ENCODE measurements around the gene FBLIM1.

The FBLIM1 gene, protein sequence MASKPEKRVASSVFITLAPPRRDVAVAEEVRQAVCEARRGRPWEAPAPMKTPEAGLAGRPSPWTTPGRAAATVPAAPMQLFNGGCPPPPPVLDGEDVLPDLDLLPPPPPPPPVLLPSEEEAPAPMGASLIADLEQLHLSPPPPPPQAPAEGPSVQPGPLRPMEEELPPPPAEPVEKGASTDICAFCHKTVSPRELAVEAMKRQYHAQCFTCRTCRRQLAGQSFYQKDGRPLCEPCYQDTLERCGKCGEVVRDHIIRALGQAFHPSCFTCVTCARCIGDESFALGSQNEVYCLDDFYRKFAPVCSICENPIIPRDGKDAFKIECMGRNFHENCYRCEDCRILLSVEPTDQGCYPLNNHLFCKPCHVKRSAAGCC

DNA sequence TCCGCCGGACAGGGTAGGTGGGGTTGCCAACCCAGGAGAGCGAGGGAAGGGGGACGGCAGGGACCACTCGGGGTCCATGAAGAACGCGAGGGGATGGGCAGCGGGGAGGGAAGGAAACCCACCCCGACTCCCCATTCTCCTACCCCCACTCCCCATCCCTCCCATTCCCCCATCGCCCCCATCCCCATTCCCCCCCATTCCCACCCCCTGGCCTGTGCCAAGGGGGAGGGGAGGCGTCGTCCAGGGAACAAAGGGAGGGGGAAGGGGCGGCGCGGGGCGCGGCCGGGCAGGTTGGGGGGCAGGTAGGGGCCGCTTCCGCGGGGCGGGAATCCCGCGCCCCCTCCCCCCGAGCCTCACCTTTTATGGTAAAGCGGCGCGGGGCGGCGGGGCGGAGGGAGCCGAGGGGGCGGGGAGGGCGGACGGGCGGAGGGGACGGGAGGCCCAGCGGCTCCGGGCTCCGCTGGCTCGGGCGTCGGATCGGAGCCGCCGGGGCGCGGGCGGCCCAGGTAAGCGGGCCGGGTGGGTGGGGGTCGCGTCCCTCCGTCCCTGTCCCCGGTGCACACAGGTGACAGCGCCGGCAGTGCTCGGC, at the start of gene FBLIM1:
FBLIM1 (plus strand) TSS at position 453 of the 589 bp plus-strand sequence. CDS start 6,189 bp downstream, outside the sequence.
- no peak for FAIRE-seq

- no peak for FAIRE-seq
Observed at GRCh38 chr1:15709226-15709625, 49.4 kb upstream of the FBLIM1 start.

- FAIRE-seq: no peak
Observed at GRCh38 chr1:15712168-15712567, 46.4 kb upstream of the FBLIM1 start.

- no peak for FAIRE-seq
Observed at GRCh38 chr1:15714406-15715136, 44.0 kb upstream of the FBLIM1 start.

- no peak for FAIRE-seq
Observed at GRCh38 chr1:15717418-15718125, 41.0 kb upstream of the FBLIM1 start.

DNA sequence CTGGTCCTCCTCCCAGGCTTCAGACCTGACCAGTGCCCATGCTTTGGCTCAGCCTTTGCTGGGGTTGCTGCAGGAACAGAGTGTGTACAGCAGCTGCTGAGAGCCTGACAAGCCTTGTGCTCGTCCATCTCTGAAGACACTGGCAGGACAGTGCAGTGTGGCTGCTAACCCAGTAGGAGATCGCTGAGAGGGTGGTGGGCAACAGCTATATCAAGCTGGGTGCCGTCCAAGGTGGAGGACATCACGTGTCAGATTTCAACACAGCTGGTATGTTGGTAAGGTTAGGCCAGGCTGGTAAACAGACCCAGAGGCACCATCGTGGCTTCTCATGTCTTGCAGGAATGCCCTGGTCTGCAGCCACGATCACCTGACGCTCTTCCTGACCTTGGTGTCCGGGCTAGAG, 40.4 kb upstream of the FBLIM1 start:
- no peak for FAIRE-seq

DNA sequence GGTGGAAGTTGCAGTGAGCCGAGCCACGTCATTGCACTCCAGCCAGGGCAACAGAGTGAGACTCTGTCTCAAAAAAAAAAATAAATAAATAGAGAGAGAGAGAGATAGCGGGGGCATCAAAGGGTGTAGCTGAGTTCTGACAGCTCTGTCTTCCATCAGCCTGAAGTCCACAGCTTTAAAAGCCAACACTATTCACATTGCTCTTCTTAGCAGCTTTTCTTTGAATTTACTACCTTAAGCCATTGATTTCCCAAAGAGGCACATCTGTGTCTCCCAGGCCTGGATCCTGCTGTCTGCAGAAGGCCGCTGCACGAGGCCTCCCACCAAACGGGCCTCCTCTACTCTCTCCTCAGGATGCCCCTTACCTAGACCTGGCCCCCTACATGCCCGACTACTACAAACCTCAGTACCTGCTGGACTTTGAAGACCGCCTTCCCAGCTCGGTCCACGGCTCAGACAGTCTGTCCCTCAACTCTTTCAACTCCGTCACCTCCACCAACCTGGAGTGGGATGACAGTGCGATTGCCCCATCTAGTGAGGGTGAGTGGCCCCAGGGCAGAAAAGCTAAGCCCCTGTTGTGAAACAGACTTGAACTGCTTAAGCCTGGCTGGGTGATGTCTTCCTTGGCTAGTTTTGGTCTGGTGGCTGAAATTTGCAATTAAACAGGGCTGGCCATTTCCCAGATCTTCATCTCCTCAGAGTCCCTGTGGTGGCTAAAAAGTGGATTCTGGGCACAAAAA, 39.0 kb upstream of the FBLIM1 start:
- FAIRE-seq: no peak

GRCh38 chr1:15720861-15721260, 37.7 kb upstream of the FBLIM1 start:
- no peak for FAIRE-seq

GRCh38 chr1:15722411-15722810, 36.2 kb upstream of the FBLIM1 start:
- no peak for FAIRE-seq

DNA sequence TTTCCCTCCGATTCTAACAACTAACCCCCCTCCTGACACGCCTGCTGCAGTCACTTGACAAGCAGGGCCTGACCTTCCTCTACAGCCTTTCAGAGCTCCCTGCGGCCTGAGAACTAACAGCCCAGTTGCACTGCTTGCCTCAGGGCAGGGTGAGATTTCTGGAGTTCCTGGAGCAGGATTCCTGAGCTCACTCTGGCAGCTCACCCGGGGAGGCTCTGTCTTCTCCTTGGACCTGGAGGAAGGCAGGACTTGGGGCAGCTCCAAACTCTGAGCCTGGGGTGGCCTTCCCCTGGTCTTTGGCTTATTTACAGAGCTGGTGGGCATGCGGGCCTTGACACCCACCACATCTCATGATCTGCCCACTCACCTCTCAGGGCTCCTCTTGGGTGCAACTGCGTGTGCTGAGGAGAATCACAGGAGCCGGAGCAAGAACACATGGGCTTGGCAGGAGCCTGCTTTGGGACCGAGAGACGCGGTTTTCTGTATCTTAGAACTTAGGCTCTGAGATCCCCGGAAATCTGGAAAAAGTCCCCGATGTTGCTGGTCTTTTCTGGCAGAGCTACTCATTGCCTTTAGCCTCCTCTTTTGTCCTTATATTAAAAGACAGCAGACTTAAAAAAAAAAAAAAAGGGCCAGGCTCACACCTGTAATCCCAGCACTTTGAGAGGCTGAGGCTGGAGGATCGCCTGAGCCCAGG, 35.6 kb upstream of the FBLIM1 start:
- FAIRE-seq: no peak

DNA sequence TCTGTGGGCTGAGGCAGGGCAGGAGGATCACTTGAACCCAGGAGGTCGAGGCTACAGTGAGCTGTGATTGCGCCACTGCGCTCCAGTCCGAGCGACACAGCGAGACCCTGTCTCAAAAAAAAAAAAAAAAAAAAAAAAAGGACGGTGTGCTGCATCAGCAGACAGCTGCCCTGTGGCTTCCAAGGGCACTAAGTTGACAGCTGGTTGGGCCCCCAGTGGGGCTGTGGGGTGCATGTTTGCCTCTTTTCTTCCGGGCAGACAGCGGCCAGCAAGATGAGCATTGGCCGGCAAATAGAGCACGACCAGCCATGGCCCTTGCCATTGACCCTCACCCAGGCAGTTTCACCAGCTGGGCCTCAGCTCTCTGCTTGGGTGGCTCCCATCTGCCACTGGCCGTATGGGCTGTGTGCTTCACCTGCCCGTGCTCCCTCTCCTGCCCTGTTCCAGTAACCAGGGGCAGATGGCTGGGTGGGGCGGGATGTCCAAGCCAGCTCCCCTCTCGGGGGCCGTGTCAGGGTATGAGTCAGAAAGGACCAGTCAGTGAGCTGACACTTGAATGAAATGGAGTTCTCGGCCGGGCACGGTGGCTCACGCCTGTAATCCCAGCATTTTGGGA, 34.9 kb upstream of the FBLIM1 start:
- no peak for FAIRE-seq

DNA sequence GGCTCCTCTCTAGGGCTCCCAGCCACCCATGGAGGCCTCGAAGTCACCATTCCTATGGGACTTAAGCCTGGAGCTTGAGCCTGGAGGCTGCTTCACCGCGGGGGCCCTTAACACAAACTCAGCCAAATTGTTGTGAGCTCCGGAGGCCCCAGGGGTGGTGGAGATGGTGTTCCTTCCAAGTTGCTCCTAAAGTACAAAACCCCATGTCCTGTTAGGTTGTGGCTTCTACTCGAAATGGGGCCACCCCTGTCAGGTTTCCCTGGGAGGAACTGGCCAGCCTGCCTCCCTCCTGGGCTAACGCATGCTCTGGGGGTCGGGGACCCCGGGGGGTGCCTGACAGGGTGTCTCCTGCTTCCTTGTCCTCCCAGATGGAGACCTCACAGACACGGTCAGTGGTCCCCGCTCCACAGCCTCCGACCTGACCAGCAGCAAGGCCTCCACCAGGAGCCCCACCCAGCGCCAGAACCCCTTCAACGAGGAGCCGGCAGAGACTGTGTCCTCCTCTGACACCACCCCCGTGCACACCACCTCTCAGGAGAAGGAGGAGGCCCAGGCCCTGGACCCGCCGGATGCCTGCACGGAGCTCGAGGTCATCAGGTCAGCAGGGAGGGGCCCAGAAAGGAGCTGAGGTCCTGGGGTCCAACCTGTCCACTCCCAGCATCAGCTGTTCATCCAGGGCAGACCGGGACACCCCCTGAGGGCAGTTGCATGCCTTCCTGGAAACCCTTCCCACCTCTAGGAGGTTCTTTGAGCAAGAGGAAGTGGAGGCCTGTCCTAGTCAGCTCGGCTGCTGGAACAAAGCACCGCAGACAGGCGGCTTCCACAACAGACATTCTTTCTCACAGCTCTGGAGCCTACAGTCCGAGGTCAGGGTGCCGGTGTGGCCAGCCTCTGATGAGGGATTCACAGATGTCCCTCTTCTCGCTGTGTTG, 33.4 kb upstream of the FBLIM1 start:
- FAIRE-seq: no peak

- no peak for FAIRE-seq
Observed at GRCh38 chr1:15726508-15726907, 32.1 kb upstream of the FBLIM1 start.

- no peak for FAIRE-seq
Observed at GRCh38 chr1:15727021-15727420, 31.6 kb upstream of the FBLIM1 start.

- no peak for FAIRE-seq
Observed at GRCh38 chr1:15727424-15727823, 31.2 kb upstream of the FBLIM1 start.

GRCh38 chr1:15727866-15728534, 30.6 kb upstream of the FBLIM1 start:
- no peak for FAIRE-seq

GRCh38 chr1:15728937-15729657, 29.5 kb upstream of the FBLIM1 start:
- FAIRE-seq: no peak

DNA sequence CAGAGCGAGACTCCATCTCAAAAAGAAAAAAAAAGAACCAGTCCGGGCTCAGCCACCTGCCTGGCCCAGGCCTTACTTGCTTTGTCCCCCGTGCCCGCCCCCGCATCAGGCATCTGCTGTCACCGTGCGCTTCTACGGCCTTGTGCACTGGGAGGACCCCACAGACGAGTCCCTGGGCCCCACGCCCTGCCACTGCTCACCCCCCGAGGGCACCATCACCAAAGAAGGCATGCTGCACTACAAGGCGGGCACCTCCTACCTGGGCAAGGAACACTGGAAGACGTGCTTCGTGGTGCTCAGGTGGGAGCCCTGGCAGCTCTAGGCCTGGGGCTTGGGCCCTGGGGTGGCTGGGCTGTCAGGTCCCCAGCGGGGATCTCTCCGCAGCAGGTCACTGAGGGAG, 28.2 kb upstream of the FBLIM1 start:
- no peak for FAIRE-seq

- no peak for FAIRE-seq
Observed at GRCh38 chr1:15730936-15731335, 27.7 kb upstream of the FBLIM1 start.
